PC-9 (cell line): ENCODE measurements around the gene CACNA2D1. TPM values are rescaled to one million over a fixed set of nuclear protein-coding genes. Genes with fewer than 3 reads are reported as not detected.
A peak's percentile ranks its signal among the peaks of the same experiment; 100 is the strongest.

Source experiments
- BruUV-seq: library from RNA; stranded (reverse); fragments of 400-500 nt; replicated peaks from 2 replicates; lab custom pipeline; 2021; lab: Mats Ljungman, UMichigan
- CTCF ChIA-PET: fragments of 300-600 bp; sonication (Branson Sonifier 250); formaldehyde crosslinking; loops from one replicate; lab custom pipeline; 2022; ENCODE audit warnings: antibody characterized with exemption; lab: Charles Lee
- POLR2A ChIA-PET: fragments of 300-600 bp; sonication (Branson Sonifier 250); formaldehyde crosslinking; loops from one replicate; lab custom pipeline; 2022; ENCODE audit warnings: antibody characterized with exemption; ENCODE audit not compliant: unreplicated experiment; lab: Charles Lee
- DNase-seq, 2 experiments: peaks; one replicate each; pipeline versions ENCODE4 v3.0.0 to v3.0.0-alpha.2; 2015 to 2022; ENCODE audit warnings: mixed read lengths in 1 of 2
- H2AFZ ChIP-seq: fragments of 200-600 bp; sonication (generic); 2 replicates; pipeline ENCODE4 v1.8.1; 2017; ENCODE audit warnings: antibody characterized with exemption
- H3F3A ChIP-seq: fragments of 200-600 bp; sonication (generic); 2 replicates; pipeline ENCODE4 v1.8.1; 2017; ENCODE audit warnings: antibody characterized with exemption, mild to moderate bottlenecking, low read depth; ENCODE audit not compliant: insufficient read depth
- H3K27ac ChIP-seq: fragments of 200-600 bp; sonication (generic); 2 replicates; pipeline ENCODE4 v1.6.1; 2016; ENCODE audit warnings: mixed run types
- H3K27me3 ChIP-seq: fragments of 200-600 bp; sonication (generic); 2 replicates; pipeline ENCODE4 v1.6.1; 2016; ENCODE audit warnings: low read depth, mixed run types; ENCODE audit not compliant: insufficient read depth
- H3K36me3 ChIP-seq: fragments of 200-600 bp; sonication (generic); 2 replicates; pipeline ENCODE4 v1.6.1; 2016; ENCODE audit warnings: low read depth, mixed run types
- H3K4me1 ChIP-seq: fragments of 200-600 bp; sonication (generic); replicated peaks from 2 replicates; pipeline ENCODE4 v1.6.1; 2016; ENCODE audit warnings: mixed run types; ENCODE audit not compliant: insufficient read depth
- H3K4me2 ChIP-seq: fragments of 200-600 bp; sonication (generic); 2 replicates; pipeline ENCODE4 v1.6.1; 2017; ENCODE audit warnings: mixed run types
- H3K4me3 ChIP-seq: fragments of 200-600 bp; sonication (generic); 2 replicates; pipeline ENCODE4 v1.6.1; 2016; ENCODE audit warnings: mixed run types
- H3K79me2 ChIP-seq: fragments of 200-600 bp; sonication (generic); 2 replicates; pipeline ENCODE4 v1.6.1; 2017; ENCODE audit warnings: low read depth, mixed run types
- H3K9me2 ChIP-seq: fragments of 200-600 bp; sonication (generic); 2 replicates; pipeline ENCODE4 v1.8.1; 2017; ENCODE audit warnings: mild to moderate bottlenecking; ENCODE audit not compliant: insufficient read depth
- H3K9me3 ChIP-seq: fragments of 200-600 bp; sonication (generic); 2 replicates; pipeline ENCODE4 v1.8.1; 2016; ENCODE audit warnings: low read depth; ENCODE audit not compliant: insufficient read depth
- H4K20me1 ChIP-seq: fragments of 200-600 bp; sonication (generic); 2 replicates; pipeline ENCODE4 v1.8.1; 2017; ENCODE audit not compliant: insufficient read depth
- EZH2 ChIP-seq: fragments of 200-600 bp; sonication (generic); IDR thresholded peaks from 2 replicates; pipeline ENCODE4 v1.8.0; 2017; ENCODE audit warnings: antibody characterized with exemption, low read depth
- intact Hi-C: fragments of 100-400 bp; cut with micrococcal nuclease; formaldehyde crosslinking; loops from one replicate; pipeline ENCODE4 v1.10.0; 2022; ENCODE audit not compliant: unreplicated experiment
- total RNA-seq: library from RNA; stranded (reverse); gene quantifications from 2 replicates; pipeline ENCODE4 v1.2.3, GENCODE V29; 2021
- TF ChIP-seq, protein P1 (sequence below): fragments of 200-600 bp; sonication (generic); conservative IDR thresholded peaks from 2 replicates; pipeline ENCODE4 v1.6.1; 2017; ENCODE audit warnings: mixed run types, antibody characterized with exemption, mild to moderate bottlenecking, moderate library complexity

CACNA2D1 gene
- total RNA-seq, 1 experiment from 2014 or later: 3.2 TPM

DNA sequence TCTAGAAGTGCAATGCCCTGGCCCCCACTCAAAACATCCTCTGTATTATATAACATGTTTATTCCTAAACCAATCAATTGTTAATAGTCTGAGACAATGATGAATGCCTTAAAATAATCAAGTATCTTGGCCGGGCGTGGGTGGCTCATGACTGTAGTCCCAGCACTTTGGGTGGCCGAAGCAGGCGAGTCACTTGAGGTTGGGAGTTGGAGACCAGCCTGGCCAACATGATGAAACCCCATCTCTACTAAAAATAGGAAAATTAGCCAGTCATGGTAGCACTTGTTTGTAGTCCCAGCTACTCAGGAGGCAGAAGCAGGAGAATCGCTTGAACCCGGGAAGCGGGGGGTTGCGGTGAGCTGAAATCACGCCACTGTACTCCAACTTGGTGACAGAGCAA is 29.4 kb upstream of the CACNA2D1 start:
- ChIA-PET POLR2A (no interaction called here), CTCF (no interaction called here)
- no TSS peak for BruUV-seq
- Histone ChIP-seq H3K4me3 (no peak overlapping the region), H3K79me2 (no peaks in the 10 kb centered on the region), H4K20me1 (no peaks in the 10 kb centered on the region), H3K36me3 (no peaks in the 10 kb centered on the region), H3K27ac (no peak overlapping the region), H3K9me2 (peaks cover 5% of the 10 kb centered on the region; the same call in 1 of the 2 replicates), H3K4me1 (no peaks in the 10 kb centered on the region), H3F3A (no peaks in the 10 kb centered on the region), H3K4me2 (no peak overlapping the region), H3K9me3 (no peaks in the 10 kb centered on the region), H2AFZ (no peak overlapping the region), H3K27me3 (no peaks in the 10 kb centered on the region)
- intact Hi-C loops: no loop called here
- DNase-seq: no peak
- no peak for TF ChIP-seq EZH2
- TF ChIP-seq, protein P1, sequence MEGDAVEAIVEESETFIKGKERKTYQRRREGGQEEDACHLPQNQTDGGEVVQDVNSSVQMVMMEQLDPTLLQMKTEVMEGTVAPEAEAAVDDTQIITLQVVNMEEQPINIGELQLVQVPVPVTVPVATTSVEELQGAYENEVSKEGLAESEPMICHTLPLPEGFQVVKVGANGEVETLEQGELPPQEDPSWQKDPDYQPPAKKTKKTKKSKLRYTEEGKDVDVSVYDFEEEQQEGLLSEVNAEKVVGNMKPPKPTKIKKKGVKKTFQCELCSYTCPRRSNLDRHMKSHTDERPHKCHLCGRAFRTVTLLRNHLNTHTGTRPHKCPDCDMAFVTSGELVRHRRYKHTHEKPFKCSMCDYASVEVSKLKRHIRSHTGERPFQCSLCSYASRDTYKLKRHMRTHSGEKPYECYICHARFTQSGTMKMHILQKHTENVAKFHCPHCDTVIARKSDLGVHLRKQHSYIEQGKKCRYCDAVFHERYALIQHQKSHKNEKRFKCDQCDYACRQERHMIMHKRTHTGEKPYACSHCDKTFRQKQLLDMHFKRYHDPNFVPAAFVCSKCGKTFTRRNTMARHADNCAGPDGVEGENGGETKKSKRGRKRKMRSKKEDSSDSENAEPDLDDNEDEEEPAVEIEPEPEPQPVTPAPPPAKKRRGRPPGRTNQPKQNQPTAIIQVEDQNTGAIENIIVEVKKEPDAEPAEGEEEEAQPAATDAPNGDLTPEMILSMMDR: no peak

DNA sequence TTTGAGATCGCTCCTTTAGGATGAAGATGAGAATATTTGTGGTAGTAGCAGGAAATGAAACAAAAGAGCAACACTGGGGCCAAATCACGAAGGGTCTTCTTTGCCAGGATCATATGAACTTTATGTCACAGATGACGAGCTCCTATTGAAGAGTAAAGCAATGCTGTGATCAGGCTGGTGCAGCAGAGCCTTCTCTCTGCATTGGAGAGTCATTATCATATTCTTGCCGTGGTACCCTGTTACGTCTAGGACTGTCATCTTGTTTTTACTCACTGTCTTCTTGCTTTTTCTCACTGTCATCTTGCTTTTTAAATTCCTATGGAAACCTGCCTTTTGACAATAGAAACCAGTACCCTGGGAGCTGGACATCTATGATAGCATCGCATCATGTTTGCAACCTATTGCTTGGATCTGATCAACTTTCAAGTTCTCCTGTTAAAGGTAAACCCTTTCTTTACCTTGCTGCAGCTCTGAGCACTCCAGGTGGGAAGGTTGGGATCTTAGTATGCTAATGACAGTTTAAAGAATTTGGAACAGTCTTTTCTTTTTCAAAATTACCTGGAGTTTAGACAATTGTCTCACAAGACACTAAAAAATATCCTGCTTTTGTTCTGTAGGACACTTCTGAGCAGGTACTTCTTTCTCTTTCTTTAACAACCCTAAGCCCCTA is 27.9 kb upstream of the CACNA2D1 start:
- intact Hi-C loops: no loop called here
- H3K4me3 ChIP-seq: no peak overlapping the region
- H3K27ac ChIP-seq: no peak overlapping the region
- no peaks in the 10 kb centered on the region for H3K4me1 ChIP-seq
- 0 out of 2 replicates have a peak overlapping the region, but pooled peaks have one; percentile 23 for H2AFZ ChIP-seq
- H3K9me3 ChIP-seq: no peaks in the 10 kb centered on the region
- DNase-seq: no peak
- CTCF ChIA-PET: no interaction called here
- TF ChIP-seq, protein P1: no peak
- TF ChIP-seq EZH2: no peak
- H3K36me3 ChIP-seq: no peaks in the 10 kb centered on the region
- no peaks in the 10 kb centered on the region for H3K79me2 ChIP-seq
- no peaks in the 10 kb centered on the region for H3F3A ChIP-seq
- BruUV-seq: no TSS peak
- H3K9me2 ChIP-seq: peaks cover 7% of the 10 kb centered on the region; the same call in 1 of the 2 replicates
- POLR2A ChIA-PET: interaction anchor here (0.8 kb wide), 1 partner anchor 22 kb away, joined by 9 read pairs; no protein-coding TSS in a partner anchor
- no peaks in the 10 kb centered on the region for H3K27me3 ChIP-seq
- H3K4me2 ChIP-seq: no peak overlapping the region
- H4K20me1 ChIP-seq: no peaks in the 10 kb centered on the region

DNA sequence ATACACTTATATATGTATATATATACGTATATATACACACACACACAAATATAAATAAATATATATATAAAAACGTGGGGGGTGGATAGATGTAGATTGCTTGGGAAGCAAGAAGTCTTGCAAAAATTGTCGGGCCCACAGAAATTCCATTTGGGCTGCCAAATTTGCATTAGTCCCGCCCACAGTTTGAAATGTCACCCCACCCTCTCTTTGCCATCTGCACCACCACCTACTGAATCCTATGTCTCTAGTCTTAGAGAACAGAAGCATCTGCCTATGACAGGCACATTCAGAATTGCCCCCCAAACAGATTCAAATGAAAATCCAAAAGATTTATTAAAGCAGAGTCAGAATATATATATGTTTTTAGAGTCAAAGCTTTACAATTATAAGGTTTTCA is 25.6 kb upstream of the CACNA2D1 start:
- POLR2A ChIA-PET: no interaction called here
- no TSS peak for BruUV-seq
- no peaks in the 10 kb centered on the region for H3K36me3 ChIP-seq

More for the DNA sequence above, 25.6 kb upstream of the CACNA2D1 start:
- H3K4me1 ChIP-seq: no peaks in the 10 kb centered on the region
- H3F3A ChIP-seq: no peaks in the 10 kb centered on the region
- peaks cover 7% of the 10 kb centered on the region; the same call in 1 of the 2 replicates for H3K9me2 ChIP-seq
- no peak overlapping the region for H3K4me2 ChIP-seq
- H3K27me3 ChIP-seq: no peaks in the 10 kb centered on the region
- H3K79me2 ChIP-seq: no peaks in the 10 kb centered on the region
- no peaks in the 10 kb centered on the region for H3K9me3 ChIP-seq
- TF ChIP-seq, protein P1: no peak
- no peak for TF ChIP-seq EZH2
- no peak overlapping the region for H3K4me3 ChIP-seq
- H2AFZ ChIP-seq: no peak overlapping the region
- intact Hi-C loops: no loop called here
- CTCF ChIA-PET: no interaction called here
- no peak for DNase-seq
- H4K20me1 ChIP-seq: no peaks in the 10 kb centered on the region
- no peak overlapping the region for H3K27ac ChIP-seq
